ENCODE measurements around the gene CDYL.
"Not testable (repeated sequence)": the region's sequence is repeated elsewhere in the genome, so short reads cannot be mapped to it uniquely, and the experiment has no call there.

CDYL gene

GRCh38 chr6:5003604-5004372 lies 227.6 kb downstream of the CDYL start, which contains the start of gene RPP40:
RPP40 (minus strand) TSS chr6:5004037; CDS start chr6:5004002, 35 bp downstream.
- DNase-seq (ENCODE audit: low spot score): peak; percentile 98

- no peak for DNase-seq (ENCODE audit: low spot score)
Observed at GRCh38 chr6:5004373-5005037, 228.3 kb downstream of the CDYL start.

- not testable (repeated sequence) for DNase-seq (ENCODE audit: low spot score)
Observed at GRCh38 chr6:5005038-5005433, 228.8 kb downstream of the CDYL start.
